ENCODE measurements around the gene ODAD4.

Gene ODAD4, protein sequence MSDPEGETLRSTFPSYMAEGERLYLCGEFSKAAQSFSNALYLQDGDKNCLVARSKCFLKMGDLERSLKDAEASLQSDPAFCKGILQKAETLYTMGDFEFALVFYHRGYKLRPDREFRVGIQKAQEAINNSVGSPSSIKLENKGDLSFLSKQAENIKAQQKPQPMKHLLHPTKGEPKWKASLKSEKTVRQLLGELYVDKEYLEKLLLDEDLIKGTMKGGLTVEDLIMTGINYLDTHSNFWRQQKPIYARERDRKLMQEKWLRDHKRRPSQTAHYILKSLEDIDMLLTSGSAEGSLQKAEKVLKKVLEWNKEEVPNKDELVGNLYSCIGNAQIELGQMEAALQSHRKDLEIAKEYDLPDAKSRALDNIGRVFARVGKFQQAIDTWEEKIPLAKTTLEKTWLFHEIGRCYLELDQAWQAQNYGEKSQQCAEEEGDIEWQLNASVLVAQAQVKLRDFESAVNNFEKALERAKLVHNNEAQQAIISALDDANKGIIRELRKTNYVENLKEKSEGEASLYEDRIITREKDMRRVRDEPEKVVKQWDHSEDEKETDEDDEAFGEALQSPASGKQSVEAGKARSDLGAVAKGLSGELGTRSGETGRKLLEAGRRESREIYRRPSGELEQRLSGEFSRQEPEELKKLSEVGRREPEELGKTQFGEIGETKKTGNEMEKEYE

DNA sequence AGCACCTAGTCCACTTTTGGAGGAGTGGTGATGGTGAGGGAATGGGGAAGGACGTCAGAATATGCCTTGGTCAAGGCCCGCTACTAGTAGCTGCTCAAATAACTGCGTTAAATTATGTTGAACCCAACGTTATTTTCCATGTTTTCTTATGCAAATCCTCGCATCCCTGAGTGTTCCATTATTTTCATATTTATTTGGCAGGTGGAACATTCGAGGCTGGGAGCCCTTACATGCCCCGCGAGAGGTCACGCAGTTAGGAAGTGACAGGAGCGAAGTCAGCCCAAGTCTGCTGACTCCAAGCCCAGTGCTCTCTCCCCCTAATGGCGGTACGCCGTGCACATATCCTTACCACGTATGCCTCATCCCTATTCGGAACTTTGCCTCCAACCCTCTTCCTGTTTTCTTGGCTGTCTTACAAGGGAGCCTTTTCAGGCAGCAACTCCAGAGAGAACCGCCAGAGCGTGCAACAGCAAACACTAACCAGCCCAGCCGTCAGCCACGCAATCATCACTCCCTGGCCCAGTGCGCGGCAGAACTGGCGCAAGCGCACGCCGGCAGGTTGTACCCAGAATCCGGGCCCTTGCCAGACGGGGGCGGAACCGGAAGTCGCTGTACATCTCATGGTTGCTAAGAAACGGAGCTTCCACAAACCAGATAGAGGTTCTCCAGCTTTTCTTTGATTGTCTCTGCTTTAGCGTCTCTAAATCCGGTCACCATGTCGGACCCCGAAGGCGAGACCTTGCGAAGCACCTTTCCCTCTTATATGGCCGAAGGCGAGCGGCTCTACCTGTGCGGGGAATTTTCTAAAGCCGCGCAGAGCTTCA lies at the start of gene ODAD4:
TSS of gene ODAD4 (plus strand) at position 609 of the 824 bp plus-strand sequence. CDS start at position 716, 107 bp downstream.
- Mint-ChIP-seq H3K9me3 (no peaks in the 10 kb centered on the region), H3K4me3 (peak within 1 kb of the TSS; percentile 86), H3K27me3 (no peaks in the 10 kb centered on the region), H3K36me3 (ENCODE audit: low read depth) (no peaks in the 10 kb centered on the region), H3K27ac (peak within 1 kb of the TSS; percentile 95), H3K4me1 (ENCODE audit: low read depth) (peaks cover 47% of the 10 kb centered on the region)
- intact Hi-C loops (cut with micrococcal nuclease): loop anchor here (1.0 kb wide), 1 partner anchor 11 kb away; no protein-coding TSS in a partner anchor

DNA sequence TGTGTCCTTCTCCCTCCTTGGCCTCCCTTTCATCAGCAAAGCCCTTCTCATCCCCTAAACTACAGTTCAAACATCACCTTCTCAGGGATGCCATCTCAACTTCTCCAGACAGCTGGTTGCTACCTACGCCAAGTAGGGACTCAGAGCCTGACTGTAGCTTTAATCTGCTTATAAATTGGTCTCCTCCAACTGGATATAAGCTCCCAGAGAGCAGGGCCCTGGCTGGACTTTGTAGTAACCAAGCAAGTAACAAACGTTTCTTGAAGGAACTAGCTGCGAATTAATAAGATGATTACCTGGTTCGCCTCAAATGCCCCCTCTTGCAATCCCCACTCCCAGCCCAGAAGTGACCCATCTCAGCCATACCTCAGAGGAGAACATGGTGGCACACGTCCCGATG lies 47.7 kb upstream of the ODAD4 start:
- no peaks in the 10 kb centered on the region for H3K27me3 Mint-ChIP-seq
- H3K9me3 Mint-ChIP-seq: no peaks in the 10 kb centered on the region
- intact Hi-C loops (cut with micrococcal nuclease): no loop called here
- H3K4me3 Mint-ChIP-seq: no peak overlapping the region
- H3K27ac Mint-ChIP-seq: no peak overlapping the region
- peaks cover 100% of the 10 kb centered on the region for H3K36me3 Mint-ChIP-seq (ENCODE audit: low read depth)
- H3K4me1 Mint-ChIP-seq (ENCODE audit: low read depth): peaks cover 12% of the 10 kb centered on the region

DNA sequence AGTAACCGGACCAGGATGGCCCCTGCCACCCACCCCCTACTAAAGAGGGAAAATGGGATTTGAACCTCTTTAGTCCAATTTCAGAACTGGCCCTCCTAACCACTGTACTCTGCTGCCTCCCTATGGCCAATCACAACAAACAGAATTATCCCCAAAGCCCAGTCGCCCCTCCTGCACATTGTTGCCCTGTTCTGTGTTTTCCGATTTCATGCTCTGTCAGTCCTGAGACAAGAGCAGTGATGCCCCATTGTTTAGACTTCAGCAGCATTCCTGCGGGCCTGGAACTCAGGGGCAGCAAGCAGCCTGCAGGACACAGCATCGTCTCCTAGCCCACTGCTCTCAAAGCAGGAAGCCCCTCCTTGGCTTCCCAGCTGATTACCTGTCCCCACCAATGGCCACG lies 44.7 kb upstream of the ODAD4 start:
- peaks cover 93% of the 10 kb centered on the region for H3K36me3 Mint-ChIP-seq (ENCODE audit: low read depth)
- H3K27ac Mint-ChIP-seq: no peak overlapping the region
- no peaks in the 10 kb centered on the region for H3K27me3 Mint-ChIP-seq
- peaks cover 23% of the 10 kb centered on the region for H3K4me1 Mint-ChIP-seq (ENCODE audit: low read depth)
- intact Hi-C loops (cut with micrococcal nuclease): no loop called here
- no peak overlapping the region for H3K4me3 Mint-ChIP-seq
- H3K9me3 Mint-ChIP-seq: no peaks in the 10 kb centered on the region

DNA sequence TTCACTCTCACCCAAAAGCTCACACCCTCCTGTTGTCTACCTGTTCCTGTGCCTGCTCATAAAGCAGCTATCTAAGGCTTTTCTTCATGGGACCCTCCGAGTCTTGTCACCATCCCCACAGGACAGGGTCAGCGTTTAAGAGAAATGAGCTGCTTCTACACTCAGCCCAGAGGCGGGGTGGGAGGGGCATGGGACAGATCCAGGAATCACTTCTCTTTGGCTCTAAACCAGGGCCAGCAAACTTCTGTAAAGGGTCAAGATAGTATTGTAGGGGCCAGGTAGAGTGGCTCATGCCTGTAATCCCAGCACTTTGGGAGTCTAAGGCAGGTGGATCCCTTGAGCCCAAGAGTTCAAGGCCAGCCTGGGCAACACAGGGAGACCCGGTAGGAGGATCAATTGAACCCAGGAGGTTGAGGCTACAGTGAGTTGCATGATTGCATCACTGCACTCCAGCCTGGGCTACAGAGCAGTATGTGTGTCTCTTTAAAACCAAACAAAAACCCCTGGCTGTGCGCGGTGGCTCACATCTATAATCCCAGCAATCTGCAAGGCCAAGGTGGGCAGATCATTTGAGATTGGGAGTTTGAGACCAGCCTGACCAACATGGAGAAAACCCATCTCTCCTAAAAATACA lies 42.0 kb upstream of the ODAD4 start:
- no peak overlapping the region for H3K27ac Mint-ChIP-seq
- no peaks in the 10 kb centered on the region for H3K27me3 Mint-ChIP-seq
- peaks cover 91% of the 10 kb centered on the region for H3K36me3 Mint-ChIP-seq (ENCODE audit: low read depth)
- H3K4me3 Mint-ChIP-seq: no peak overlapping the region
- intact Hi-C loops (cut with micrococcal nuclease): no loop called here
- H3K9me3 Mint-ChIP-seq: no peaks in the 10 kb centered on the region
- H3K4me1 Mint-ChIP-seq (ENCODE audit: low read depth): peaks cover 12% of the 10 kb centered on the region

DNA sequence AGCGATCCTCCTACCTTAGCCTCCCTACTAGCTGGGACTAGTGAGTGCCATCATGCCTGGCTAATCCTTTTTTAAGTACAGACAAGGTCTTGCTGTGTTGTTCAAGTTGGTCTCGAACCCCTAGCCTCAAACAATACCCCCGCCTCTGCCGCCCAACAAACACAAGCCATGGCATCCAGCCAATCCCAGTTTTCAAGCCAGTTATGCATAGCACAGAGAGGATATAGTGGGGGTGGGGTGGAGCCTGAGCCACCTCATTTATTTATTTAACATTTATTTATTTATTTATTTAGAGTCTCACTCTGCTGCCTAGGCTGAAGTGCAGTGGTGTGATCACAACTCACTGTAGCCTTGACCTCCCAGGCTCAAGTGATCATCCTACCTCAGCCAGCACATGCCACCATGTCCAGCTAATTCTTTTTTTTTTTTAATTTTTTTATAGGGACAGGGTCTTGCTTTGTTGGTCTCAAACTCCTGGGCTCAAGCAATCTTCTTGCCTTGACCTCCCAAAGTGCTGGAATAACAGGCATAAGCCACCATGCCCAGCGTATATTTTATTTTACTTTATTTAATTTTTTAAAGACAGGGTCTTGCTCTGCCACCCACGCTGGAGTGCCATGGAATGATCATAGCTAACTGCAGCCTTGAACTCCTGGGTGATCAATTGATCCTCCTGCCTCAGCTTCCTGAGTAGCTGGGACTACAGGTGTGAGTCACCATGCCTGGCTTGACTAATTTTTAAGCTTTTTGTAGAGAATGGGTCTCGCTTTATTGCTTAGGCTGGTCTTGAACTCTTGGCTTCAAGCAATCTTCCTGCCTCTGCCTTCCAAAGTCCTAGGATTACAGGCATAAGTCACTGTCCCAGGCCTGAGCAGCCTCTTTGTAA lies 39.0 kb upstream of the ODAD4 start:
- Mint-ChIP-seq H3K4me3 (no peak overlapping the region), H3K4me1 (ENCODE audit: low read depth) (peaks cover 12% of the 10 kb centered on the region), H3K27ac (no peak overlapping the region), H3K27me3 (no peaks in the 10 kb centered on the region), H3K36me3 (ENCODE audit: low read depth) (peaks cover 91% of the 10 kb centered on the region), H3K9me3 (no peaks in the 10 kb centered on the region)
- intact Hi-C loops (cut with micrococcal nuclease): no loop called here

DNA sequence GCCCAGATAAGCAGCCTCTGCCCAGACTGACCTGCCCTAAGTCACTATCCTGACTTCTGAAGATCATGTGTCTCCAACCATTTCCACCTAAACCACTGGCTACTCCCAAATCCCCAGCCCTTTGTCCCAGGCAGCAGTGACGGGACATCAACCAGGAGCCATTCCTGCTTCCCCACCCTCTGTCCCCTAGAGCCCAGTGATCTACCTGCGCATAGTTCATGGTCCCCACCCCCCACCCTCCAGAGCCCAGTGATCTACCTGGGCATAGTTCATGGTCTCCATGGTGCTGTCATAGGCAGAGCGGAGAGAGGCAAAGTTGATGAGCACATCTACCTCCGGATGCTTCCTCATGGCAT lies 38.4 kb upstream of the ODAD4 start:
- peaks cover 91% of the 10 kb centered on the region for H3K36me3 Mint-ChIP-seq (ENCODE audit: low read depth)
- no peak overlapping the region for H3K4me3 Mint-ChIP-seq
- H3K27me3 Mint-ChIP-seq: no peaks in the 10 kb centered on the region
- H3K27ac Mint-ChIP-seq: no peak overlapping the region
- no peaks in the 10 kb centered on the region for H3K9me3 Mint-ChIP-seq
- intact Hi-C loops (cut with micrococcal nuclease): no loop called here
- peaks cover 12% of the 10 kb centered on the region for H3K4me1 Mint-ChIP-seq (ENCODE audit: low read depth)

DNA sequence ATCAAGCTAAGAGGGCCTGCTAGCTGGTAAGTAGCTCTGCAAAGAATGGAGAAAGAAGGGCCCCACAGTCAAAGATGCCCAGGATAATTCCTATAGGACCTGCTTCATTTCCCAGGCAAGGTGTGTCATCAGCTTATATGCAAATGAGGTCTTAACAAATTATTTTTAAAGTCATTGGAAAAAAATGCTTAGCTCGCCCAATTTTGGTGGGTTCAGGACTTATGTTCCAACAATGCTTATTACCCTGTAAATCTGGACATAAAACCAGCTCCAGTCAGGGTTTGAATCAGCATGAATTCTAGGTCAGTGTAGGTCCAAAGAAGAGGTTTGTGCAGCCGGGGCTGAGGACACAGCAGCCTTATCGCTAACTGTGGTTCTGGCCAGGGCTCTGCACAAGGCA lies 37.0 kb upstream of the ODAD4 start:
- H3K27me3 Mint-ChIP-seq: no peaks in the 10 kb centered on the region
- H3K4me3 Mint-ChIP-seq: no peak overlapping the region
- H3K4me1 Mint-ChIP-seq (ENCODE audit: low read depth): peaks cover 6% of the 10 kb centered on the region
- intact Hi-C loops (cut with micrococcal nuclease): no loop called here
- H3K9me3 Mint-ChIP-seq: no peaks in the 10 kb centered on the region
- H3K27ac Mint-ChIP-seq: no peak overlapping the region
- peaks cover 91% of the 10 kb centered on the region for H3K36me3 Mint-ChIP-seq (ENCODE audit: low read depth)

DNA sequence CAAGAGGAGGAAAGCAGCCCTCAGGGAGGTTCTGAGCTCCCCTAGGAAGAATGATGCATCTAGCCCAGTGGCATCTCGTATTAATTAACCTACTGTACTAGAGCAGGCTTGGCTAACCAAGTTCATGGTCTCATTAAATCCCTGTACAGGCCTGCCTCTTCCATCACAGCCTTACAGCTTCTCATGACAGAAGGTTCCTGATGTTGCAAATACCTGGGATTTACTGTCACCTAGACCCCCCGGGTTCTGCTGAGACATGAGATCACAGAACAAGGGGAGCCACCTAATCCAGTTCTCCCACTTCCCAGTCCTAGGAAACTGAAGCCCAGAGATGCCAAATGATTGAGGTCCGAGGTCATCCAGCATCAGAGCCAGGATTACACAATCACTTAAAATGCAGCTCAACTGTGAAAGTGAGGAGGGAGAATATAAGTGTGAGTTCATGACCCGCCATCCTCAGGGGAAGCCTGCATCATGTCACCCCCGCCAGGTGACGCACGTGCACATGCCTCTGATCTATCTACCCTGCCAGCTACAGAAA lies 35.6 kb upstream of the ODAD4 start:
- Mint-ChIP-seq H3K4me1 (ENCODE audit: low read depth) (no peaks in the 10 kb centered on the region), H3K27ac (no peak overlapping the region), H3K36me3 (ENCODE audit: low read depth) (peaks cover 97% of the 10 kb centered on the region), H3K4me3 (no peak overlapping the region), H3K27me3 (no peaks in the 10 kb centered on the region), H3K9me3 (no peaks in the 10 kb centered on the region)
- intact Hi-C loops (cut with micrococcal nuclease): no loop called here

DNA sequence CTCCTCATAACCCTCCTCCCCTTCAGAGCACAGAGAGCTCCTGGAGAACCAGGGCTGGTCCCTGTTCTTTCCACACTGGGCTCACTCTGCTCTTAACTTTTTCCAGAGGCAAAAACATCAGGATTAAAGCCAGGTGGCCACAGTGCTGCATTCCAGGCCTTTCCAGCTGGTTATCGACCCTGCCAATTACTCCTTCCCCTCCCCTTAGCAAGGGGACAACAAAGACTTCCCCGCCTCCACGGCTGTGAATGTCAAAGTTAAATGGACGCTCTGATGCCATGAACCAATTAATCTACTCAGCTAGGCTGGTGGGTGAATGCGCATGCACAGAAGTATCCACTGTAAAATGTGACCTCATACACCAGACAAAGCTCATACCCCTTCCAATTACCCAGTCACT lies 34.8 kb upstream of the ODAD4 start:
- H3K36me3 Mint-ChIP-seq (ENCODE audit: low read depth): peaks cover 98% of the 10 kb centered on the region
- intact Hi-C loops (cut with micrococcal nuclease): no loop called here
- no peaks in the 10 kb centered on the region for H3K4me1 Mint-ChIP-seq (ENCODE audit: low read depth)
- no peak overlapping the region for H3K4me3 Mint-ChIP-seq
- no peak overlapping the region for H3K27ac Mint-ChIP-seq
- no peaks in the 10 kb centered on the region for H3K9me3 Mint-ChIP-seq
- H3K27me3 Mint-ChIP-seq: no peaks in the 10 kb centered on the region

DNA sequence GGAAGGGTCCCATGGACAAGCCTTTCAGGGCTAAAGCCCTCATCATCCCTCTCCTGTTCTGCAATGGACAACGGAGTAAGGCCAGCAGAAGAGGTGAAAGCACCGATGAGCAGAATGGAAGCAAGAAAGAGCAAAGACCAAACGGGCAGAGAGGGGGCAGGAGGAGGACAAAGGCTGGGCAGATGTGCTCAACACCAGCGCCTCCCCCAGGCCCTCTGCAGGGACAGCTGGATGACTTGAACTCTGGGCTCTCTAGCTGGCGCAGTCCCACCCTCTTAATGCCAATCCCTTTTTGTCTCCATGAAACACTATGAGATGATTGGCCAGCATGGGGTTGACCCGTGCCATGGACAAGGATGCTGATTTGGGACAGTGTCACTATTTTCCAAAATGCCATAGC lies 33.7 kb upstream of the ODAD4 start:
- H3K36me3 Mint-ChIP-seq (ENCODE audit: low read depth): peaks cover 100% of the 10 kb centered on the region

DNA sequence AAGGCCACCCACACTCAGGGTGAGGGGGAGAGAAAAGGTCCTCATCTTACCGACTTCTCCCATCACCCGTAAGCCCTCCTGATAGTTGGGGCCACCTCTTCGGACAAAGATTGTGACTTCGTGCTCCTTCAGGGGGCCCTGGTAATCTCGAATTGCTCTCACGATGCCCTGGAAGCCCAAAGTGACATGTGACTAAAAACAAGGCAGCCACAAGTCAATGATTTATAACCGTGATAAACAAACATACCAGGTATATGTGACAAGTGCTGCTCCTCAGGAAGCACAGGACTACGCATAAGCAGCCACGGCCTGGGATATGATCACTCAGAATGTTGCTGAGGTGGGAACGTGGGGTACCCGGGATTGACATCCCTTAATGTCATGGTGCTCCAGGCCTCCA lies 28.8 kb upstream of the ODAD4 start:
- no peaks in the 10 kb centered on the region for H3K9me3 Mint-ChIP-seq
- no peak overlapping the region for H3K4me3 Mint-ChIP-seq
- no peak overlapping the region for H3K27ac Mint-ChIP-seq
- no peaks in the 10 kb centered on the region for H3K27me3 Mint-ChIP-seq
- H3K36me3 Mint-ChIP-seq (ENCODE audit: low read depth): peaks cover 100% of the 10 kb centered on the region
- no peaks in the 10 kb centered on the region for H3K4me1 Mint-ChIP-seq (ENCODE audit: low read depth)
- intact Hi-C loops (cut with micrococcal nuclease): no loop called here

More for the DNA sequence above, 33.7 kb upstream of the ODAD4 start:
- Mint-ChIP-seq H3K27me3 (no peaks in the 10 kb centered on the region), H3K9me3 (no peaks in the 10 kb centered on the region), H3K4me3 (no peak overlapping the region), H3K4me1 (ENCODE audit: low read depth) (no peaks in the 10 kb centered on the region), H3K27ac (no peak overlapping the region)
- intact Hi-C loops (cut with micrococcal nuclease): no loop called here

DNA sequence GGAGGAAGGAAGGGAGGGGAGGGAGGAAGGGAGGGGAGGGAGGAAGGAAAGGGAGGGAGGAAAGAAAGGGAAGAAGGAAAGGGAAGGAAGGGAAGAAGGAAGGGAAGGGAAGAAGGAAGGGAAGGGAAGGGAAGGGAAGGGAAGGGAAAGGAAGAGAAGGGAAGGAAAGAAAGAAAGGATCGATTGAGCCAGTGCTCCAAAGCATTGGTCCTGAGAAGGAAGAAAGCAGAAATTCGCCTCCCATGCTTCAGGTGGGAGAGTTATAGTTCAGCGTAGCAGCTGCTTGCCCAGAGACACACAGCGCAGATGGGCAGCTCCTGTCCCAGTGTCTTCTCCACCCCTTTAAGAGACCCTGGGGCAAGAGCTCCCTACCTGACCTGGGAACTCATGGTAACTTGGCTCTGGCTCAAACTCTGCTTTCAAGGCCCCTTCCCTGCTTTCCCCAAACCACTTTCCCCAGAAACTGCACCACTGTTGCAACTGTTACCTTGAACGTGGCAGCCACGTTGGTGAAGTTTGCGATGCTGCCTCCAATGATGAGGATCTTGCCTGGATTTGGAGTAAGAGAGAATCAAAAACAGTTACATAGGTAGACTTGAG lies 26.1 kb upstream of the ODAD4 start:
- Mint-ChIP-seq H3K27ac (no peak overlapping the region), H3K36me3 (ENCODE audit: low read depth) (peaks cover 100% of the 10 kb centered on the region), H3K4me3 (no peak overlapping the region), H3K9me3 (no peaks in the 10 kb centered on the region), H3K27me3 (no peaks in the 10 kb centered on the region), H3K4me1 (ENCODE audit: low read depth) (no peaks in the 10 kb centered on the region)
- intact Hi-C loops (cut with micrococcal nuclease): no loop called here

Data from dendritic cell treated with granulocyte-macrophage colony-stimulating factor and Interleukin-4, amounts not matched to agents 40 ng/mL and 50 ng/mL, for 4 days (primary cell).